Ishikawa (cell line): ENCODE measurements around the gene PDGFC.

ENCODE experiments used
- EGR1 ChIP-seq: IDR thresholded peaks from 2 replicates; pipeline ENCODE4 v1.6.1; 2012
- FOXM1 ChIP-seq: IDR thresholded peaks from 2 replicates; pipeline ENCODE4 v1.6.1; 2012; ENCODE audit warnings: low read depth, borderline replicate concordance
- MAX ChIP-seq: IDR thresholded peaks from 2 replicates; pipeline ENCODE4 v1.6.1; 2012
- RAD21 ChIP-seq: IDR thresholded peaks from 2 replicates; pipeline ENCODE4 v1.6.1; 2012; ENCODE audit warnings: low read depth
- REST ChIP-seq: IDR thresholded peaks from 2 replicates; pipeline ENCODE4 v1.6.1; 2012; ENCODE audit warnings: low read depth, mild to moderate bottlenecking
- USF1 ChIP-seq: IDR thresholded peaks from 2 replicates; pipeline ENCODE4 v1.6.1; 2012

- no peak for TF ChIP-seq EGR1
- no peak for TF ChIP-seq REST
- no peak for TF ChIP-seq MAX
- no peak for TF ChIP-seq USF1
- TF ChIP-seq RAD21 = no peak
- TF ChIP-seq FOXM1 = no peak
Observed at GRCh38 chr4:156875704-156876103, 95.9 kb downstream of the PDGFC start.
